ENCODE measurements around the gene FOS.

Gene FOS

GRCh38 chr14:75277815-75278421, 710 bp upstream of the FOS start:
- DNase-seq, result no peak

- peak; percentile 83 for DNase-seq
Measured at GRCh38 chr14:75279153-75279762, 630 bp downstream of the FOS start.

- peak; percentile 59 for DNase-seq
Measured at GRCh38 chr14:75279763-75280290, 1.2 kb downstream of the FOS start.

- DNase-seq, result no peak
Measured at GRCh38 chr14:75280291-75280830, 1.7 kb downstream of the FOS start.

GRCh38 chr14:75280831-75281653, 2.4 kb downstream of the FOS start:
- peak; percentile 69 for DNase-seq

GRCh38 chr14:75281654-75282019, 3.0 kb downstream of the FOS start:
- DNase-seq, result no peak

GRCh38 chr14:75282170-75282554, 3.5 kb downstream of the FOS start:
- peak; percentile 74 for DNase-seq

GRCh38 chr14:75282555-75283161, 4.0 kb downstream of the FOS start:
- DNase-seq, result peak; percentile 86

GRCh38 chr14:75283162-75283832, 4.7 kb downstream of the FOS start:
- DNase-seq, result peak; percentile 87

GRCh38 chr14:75283833-75284563, 5.4 kb downstream of the FOS start:
- peak; percentile 86 for DNase-seq

GRCh38 chr14:75285331-75285730, 6.7 kb downstream of the FOS start:
- DNase-seq, result no peak

GRCh38 chr14:75286313-75286712, 7.7 kb downstream of the FOS start:
- peak; percentile 65 for DNase-seq

- no peak for DNase-seq
Measured at GRCh38 chr14:75289840-75290388, 11.3 kb downstream of the FOS start.

- no peak for DNase-seq
Measured at GRCh38 chr14:75290851-75291250, 12.2 kb downstream of the FOS start.

- DNase-seq, result no peak
Measured at GRCh38 chr14:75291331-75291730, 12.7 kb downstream of the FOS start.

- no peak for DNase-seq
Measured at GRCh38 chr14:75292101-75292563, 13.5 kb downstream of the FOS start.

- DNase-seq, result no peak
Measured at GRCh38 chr14:75292886-75293285, 14.3 kb downstream of the FOS start.

GRCh38 chr14:75293920-75294648, 15.5 kb downstream of the FOS start:
- DNase-seq, result peak; percentile 98

GRCh38 chr14:75294649-75295033, 16.0 kb downstream of the FOS start:
- no peak for DNase-seq

- DNase-seq, result peak; percentile 72
Measured at GRCh38 chr14:75295061-75295461, 16.4 kb downstream of the FOS start.
